ENCODE data around the gene TMEM134. TPM values are rescaled to one million over a fixed set of nuclear protein-coding genes. Genes with fewer than 3 reads are reported as not detected.
A peak's percentile ranks its signal among the peaks of the same experiment; 100 is the strongest.

Gene TMEM134
- total and polyA plus RNA-seq, 2 of the 4 experiments (the other 2 are of a cell fraction): 12.5 to 55.0 TPM

GRCh38 chr11:67434395-67434881 is 34.6 kb downstream of the TMEM134 start:
- intact Hi-C loops (cut with micrococcal nuclease): no loop called here
- POLR2A ChIA-PET (ENCODE audit: unreplicated experiment): no interaction called here
- dilution Hi-C loops (cut with HindIII; ENCODE audit: low sequenced_read_pairs, unreplicated experiment): no loop called here
- no peak overlapping the region for H3K14ac ChIP-seq (replicated peaks; ENCODE audit: low read depth, low read length)
- no peak overlapping the region for H4K5ac ChIP-seq (ENCODE audit: low read depth, low read length)
- H3K27ac ChIP-seq (ENCODE audit: insufficient read depth, low read length): no peak overlapping the region
- DNase-seq: no peak
- peaks cover 47% of the 10 kb centered on the region for H3K36me3 ChIP-seq (ENCODE audit: control insufficient read depth, insufficient read depth, low read length)
- no peaks in the 10 kb centered on the region for H3K9me3 ChIP-seq (ENCODE audit: control insufficient read depth, insufficient read depth, low read length)
- H2AK5ac ChIP-seq (ENCODE audit: low read depth, low read length): no peak overlapping the region
- H3K4me1 ChIP-seq (ENCODE audit: control insufficient read depth, insufficient read depth, low read length): no peaks in the 10 kb centered on the region
- no peak overlapping the region for H3K4ac ChIP-seq (ENCODE audit: low read depth, low read length)
- CTCF ChIA-PET: no interaction called here
- H3K23ac ChIP-seq (ENCODE audit: low read depth, low read length): no peak overlapping the region
- H4K20me1 ChIP-seq (ENCODE audit: insufficient read depth, low read length): no peaks in the 10 kb centered on the region; the same call in none of the 2 replicates
- H3K4me2 ChIP-seq (ENCODE audit: low read depth, low read length): no peak overlapping the region
- TF ChIP-seq RCOR1 (IDR thresholded peaks at IDR 0.05; ENCODE audit: insufficient replicate concordance, low read length): no peak
- TF ChIP-seq RFX5 (IDR thresholded peaks at IDR 0.05; ENCODE audit: low read depth, low read length): no peak
- TF ChIP-seq BHLHE40 (IDR thresholded peaks at IDR 0.05; ENCODE audit: low read depth, low read length): no peak
- TF ChIP-seq CEBPB (IDR thresholded peaks at IDR 0.05; ENCODE audit: low read depth, low read length): no peak
- no peak for TF ChIP-seq SMC3 (IDR thresholded peaks at IDR 0.05; ENCODE audit: low read depth, low read length)
- no peak for TF ChIP-seq CTCF (conservative IDR thresholded peaks at IDR 0.05; ENCODE audit: low read depth, low read length)
- no peak for TF ChIP-seq CHD1 (IDR thresholded peaks at IDR 0.05; ENCODE audit: low read depth, low read length)
- TF ChIP-seq USF2 (IDR thresholded peaks at IDR 0.05; ENCODE audit: low read depth, low read length): no peak
- no peak overlapping the region for H3K9ac ChIP-seq (ENCODE audit: low read depth, low read length)
- no peak overlapping the region for H2BK120ac ChIP-seq (ENCODE audit: low read depth, low read length)
- no peak overlapping the region for H2BK5ac ChIP-seq (ENCODE audit: low read depth, low read length, poor library complexity, severe bottlenecking)
- peaks cover 1% of the 10 kb centered on the region; the same call in 1 of the 2 replicates for H3K9me1 ChIP-seq (ENCODE audit: insufficient read depth, low read length)
- ATAC-seq (ENCODE audit: low read depth): no peak
- H3K27me3 ChIP-seq (ENCODE audit: control insufficient read depth, insufficient read depth, low read length): no peaks in the 10 kb centered on the region
- no peak overlapping the region for H2AFZ ChIP-seq (replicated peaks; ENCODE audit: low read length, poor library complexity)
- no peak overlapping the region for H3K4me3 ChIP-seq (ENCODE audit: insufficient read depth, low read depth, low read length)
- BruUV-seq (replicated peaks): no TSS peak
- H2AK9ac ChIP-seq (replicated peaks; ENCODE audit: low read depth, low read length, poor library complexity): peak overlapping the region; percentile 61
- no peak overlapping the region for H4K91ac ChIP-seq (ENCODE audit: insufficient read depth, low read depth, low read length)
- H4K8ac ChIP-seq (ENCODE audit: low read depth in 2 of 2, low read length in 2 of 2): no peak overlapping the region
- WGBS, 2 experiments (ENCODE audit: extremely low coverage in 2 of 2, insufficient read length in 1 of 2): 91% methylated on average over 7 of the region's 23 CpGs; no CpG with 5 or more reads in 1 of the 2 experiments
- in situ Hi-C loops (cut with MboI; ENCODE audit: low sequenced_read_pairs): no loop called here
- H3K56ac ChIP-seq (ENCODE audit: extremely low read depth, insufficient read depth, low read length): no peak overlapping the region
- no peak overlapping the region for H3K18ac ChIP-seq (ENCODE audit: low read depth, low read length)
- no peak overlapping the region for H2BK15ac ChIP-seq (ENCODE audit: low read depth, low read length)
- peaks cover 2 to 12% of the 10 kb centered on the region in 2 experiments for H3K79me1 ChIP-seq (ENCODE audit: low read depth in 1 of 2, low read length in 2 of 2)
- no peak overlapping the region for H2BK20ac ChIP-seq (ENCODE audit: low read depth, low read length)

Data from IMR-90 (cell line).